GM13977 (cell line): ENCODE measurements around the gene STRADB.

ENCODE experiments used
- DNase-seq: peaks from one replicate; pipeline ENCODE4 v3.0.0; 2012; ENCODE audit warnings: low spot score
- in situ Hi-C: fragments of 300-500 bp; cut with MboI; formaldehyde crosslinking; loops from one replicate; pipeline ENCODE4 v1.12.0; 2022; ENCODE audit warnings: low sequenced_read_pairs, low pct_unique_long_range_greater_than_20kb, mixed read lengths, inconsistent platforms; ENCODE audit not compliant: unreplicated experiment
- TF ChIP-seq, protein P1 (sequence below): IDR thresholded peaks from 2 replicates; pipeline ENCODE4 v1.5.1; 2012; ENCODE audit warnings: mild to moderate bottlenecking, control low read depth; ENCODE audit not compliant: insufficient read depth; ENCODE audit errors: extremely low read depth, missing control alignments

Gene STRADB

DNA sequence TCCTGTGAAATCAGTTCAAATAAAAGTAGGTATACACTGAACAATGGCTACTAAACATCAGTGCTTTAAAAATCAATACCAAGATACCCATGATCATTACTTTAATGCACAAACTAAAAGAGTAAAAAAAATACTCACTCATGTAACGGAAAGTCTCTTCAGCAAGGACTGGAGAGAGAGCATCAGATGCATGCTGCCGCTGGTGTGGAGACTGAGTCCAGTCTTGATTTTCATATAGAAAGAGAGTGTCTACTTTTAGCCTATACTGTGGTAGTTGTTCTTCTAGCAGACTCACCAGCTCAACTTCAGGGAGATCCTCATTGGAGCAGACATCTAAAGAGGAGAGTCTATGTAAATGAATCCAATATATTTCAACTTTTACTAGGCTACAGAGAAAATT lies 44.3 kb upstream of the STRADB start:
- in situ Hi-C loops, result no loop called here
- TF ChIP-seq, protein P1, sequence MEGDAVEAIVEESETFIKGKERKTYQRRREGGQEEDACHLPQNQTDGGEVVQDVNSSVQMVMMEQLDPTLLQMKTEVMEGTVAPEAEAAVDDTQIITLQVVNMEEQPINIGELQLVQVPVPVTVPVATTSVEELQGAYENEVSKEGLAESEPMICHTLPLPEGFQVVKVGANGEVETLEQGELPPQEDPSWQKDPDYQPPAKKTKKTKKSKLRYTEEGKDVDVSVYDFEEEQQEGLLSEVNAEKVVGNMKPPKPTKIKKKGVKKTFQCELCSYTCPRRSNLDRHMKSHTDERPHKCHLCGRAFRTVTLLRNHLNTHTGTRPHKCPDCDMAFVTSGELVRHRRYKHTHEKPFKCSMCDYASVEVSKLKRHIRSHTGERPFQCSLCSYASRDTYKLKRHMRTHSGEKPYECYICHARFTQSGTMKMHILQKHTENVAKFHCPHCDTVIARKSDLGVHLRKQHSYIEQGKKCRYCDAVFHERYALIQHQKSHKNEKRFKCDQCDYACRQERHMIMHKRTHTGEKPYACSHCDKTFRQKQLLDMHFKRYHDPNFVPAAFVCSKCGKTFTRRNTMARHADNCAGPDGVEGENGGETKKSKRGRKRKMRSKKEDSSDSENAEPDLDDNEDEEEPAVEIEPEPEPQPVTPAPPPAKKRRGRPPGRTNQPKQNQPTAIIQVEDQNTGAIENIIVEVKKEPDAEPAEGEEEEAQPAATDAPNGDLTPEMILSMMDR, result no peak

DNA sequence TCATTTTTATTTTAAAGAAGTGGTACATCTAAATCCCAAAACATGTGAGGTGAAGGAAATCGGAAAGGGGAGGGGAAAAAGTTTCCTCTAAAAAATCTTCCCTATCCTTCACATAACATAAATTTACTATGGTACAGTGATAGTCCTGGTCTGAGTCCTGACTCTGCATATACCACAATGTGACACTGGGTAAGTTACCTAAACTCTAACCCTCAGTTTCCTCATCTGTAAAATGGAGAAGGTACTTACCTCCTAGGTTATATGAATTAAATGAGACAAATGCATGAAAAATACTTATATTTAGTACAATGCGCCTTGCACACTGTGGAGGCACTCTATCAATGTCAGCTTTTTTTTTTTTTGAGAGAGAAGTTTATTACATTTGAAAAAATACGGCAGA lies 42.6 kb upstream of the STRADB start:
- TF ChIP-seq, protein P1, result no peak
- in situ Hi-C loops, result no loop called here
- DNase-seq, result no peak

More for the DNA sequence above, 44.3 kb upstream of the STRADB start:
- no peak for DNase-seq

DNA sequence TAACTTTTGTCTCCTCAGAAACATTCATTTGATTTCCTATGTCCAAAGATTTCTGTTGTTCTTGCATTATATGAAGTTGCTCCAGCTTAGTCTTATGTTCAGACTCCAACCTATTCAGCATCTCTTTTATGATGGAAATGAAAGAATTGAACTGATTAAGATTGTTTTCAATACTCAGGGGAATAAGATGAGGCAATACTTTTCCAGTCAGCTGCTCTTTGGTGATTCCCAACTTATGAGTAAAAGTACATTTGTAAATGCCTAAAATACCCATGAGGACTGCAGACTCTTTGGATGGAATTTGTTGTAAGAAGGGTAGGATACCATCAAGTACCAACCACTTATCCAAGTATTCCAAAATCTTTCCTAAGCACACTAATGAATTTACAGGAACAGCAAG lies 40.1 kb upstream of the STRADB start:
- no peak for DNase-seq
- TF ChIP-seq, protein P1, result no peak
- in situ Hi-C loops, result no loop called here

DNA sequence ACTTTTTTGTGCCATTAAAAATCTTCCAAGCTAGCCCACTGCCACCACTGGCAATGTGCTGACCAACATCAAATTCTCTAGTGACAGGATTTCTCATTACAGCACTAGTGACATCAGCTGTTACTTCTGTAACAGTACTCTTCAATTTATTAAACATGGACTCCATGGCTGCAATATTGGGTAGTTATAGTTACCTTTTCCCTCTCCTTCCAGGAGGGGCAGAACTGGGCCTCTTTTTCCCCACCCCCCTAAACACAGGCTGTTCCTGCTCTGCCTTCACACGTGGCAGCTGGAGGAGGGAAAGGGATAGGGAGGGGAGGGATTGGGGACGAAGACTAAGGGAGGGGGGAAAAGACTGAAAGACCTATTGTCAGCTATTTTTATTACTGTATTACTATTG lies 38.4 kb upstream of the STRADB start:
- in situ Hi-C loops, result no loop called here
- TF ChIP-seq, protein P1, result no peak
- DNase-seq, result no peak

DNA sequence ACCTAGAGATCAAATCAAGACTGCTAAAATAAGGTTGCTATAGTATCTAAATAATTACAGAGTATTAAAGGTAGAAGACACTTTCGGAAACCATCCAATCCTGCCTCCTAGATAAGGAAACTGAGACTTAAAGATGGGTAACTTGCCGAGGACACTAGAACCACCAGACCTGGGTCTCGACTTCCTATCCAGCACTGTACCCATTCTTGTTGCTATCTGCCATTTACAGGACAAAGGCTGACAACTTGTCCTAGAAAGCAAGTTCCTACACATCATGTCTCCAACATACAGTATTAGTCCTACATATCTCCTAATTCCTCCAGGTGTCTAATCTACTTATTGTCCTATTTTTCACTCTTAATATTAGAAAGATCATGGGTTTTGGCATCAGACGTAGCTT lies 38.0 kb upstream of the STRADB start:
- DNase-seq, result no peak
- in situ Hi-C loops, result no loop called here
- TF ChIP-seq, protein P1, result no peak

DNA sequence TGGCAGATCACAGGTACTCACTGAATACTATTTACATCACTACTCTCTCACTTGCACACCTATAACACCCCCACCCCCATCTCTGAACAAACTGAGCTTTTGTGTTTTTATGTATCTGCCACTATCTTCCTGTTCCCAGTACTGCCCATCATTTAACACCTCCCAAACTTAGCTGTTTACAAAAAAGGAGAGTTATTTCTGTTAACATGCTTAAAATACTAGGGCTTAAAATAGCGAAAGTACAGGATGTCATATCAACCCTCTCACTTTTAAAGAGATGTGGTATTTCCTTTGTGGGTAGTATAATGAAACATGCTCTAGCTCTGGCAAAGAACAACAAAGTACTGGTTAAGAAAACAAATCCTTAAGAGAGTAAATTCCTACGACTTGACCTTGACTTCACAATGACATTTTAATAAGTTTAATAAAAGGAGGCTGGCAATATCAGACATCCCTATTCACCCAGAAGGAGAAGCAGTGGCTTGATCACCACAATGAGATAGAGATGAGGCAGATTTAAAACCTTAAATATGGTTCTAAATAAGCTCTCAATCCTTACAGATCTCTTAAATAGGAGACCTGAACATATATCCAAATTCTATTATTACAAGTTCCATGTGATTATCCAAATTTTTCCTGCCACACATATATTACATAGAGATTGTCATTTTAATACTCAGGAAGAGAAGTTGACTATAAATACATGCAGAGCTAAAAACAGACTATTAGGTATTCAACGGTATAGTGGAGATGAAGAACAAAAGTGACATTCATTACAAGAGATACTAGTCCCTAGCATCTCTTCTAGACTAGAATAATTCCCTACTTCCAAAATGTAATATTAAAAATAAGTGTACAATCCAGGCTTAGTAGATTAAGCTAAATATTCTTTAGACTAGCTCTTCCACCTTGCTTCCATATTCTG lies 37.2 kb upstream of the STRADB start:
- TF ChIP-seq, protein P1, result no peak
- DNase-seq, result peak; percentile 42
- in situ Hi-C loops, result no loop called here
